Measurements from ENCODE around the gene GARNL3. TPM values are rescaled to one million over a fixed set of nuclear protein-coding genes. Genes with fewer than 3 reads are reported as not detected.

Gene GARNL3
- total and polyA plus RNA-seq, 2 experiments from 2014 or later = 8.7 to 21.9 TPM

DNA sequence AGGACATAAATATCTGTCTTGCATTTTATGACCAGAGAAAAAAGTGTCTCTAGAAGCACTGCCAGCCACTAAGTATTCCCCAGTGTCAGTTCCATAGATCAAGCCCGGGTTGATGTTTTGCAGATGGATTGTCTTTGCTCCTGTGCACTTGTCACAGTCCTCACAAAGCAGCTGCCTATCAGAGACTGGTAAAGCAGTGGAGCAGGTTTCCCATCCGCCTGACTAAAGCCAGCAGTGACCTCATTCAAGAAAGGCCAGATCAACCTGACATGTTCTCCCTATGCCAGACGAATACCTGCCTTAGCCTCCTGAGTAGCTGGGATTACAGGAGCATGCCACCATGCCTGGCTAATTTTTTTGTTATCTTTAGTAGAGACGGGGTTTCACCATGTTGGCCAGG, 26.8 kb upstream of the GARNL3 start:
- Histone ChIP-seq H4K20me1 (replicated peaks; ENCODE audit: insufficient read depth) (no peaks in the 10 kb centered on the region), H3K27ac (ENCODE audit: low read depth) (no peak overlapping the region), H3K79me2 (replicated peaks; ENCODE audit: insufficient read depth) (no peaks in the 10 kb centered on the region), H2AFZ (no peak overlapping the region), H3F3A (replicated peaks; ENCODE audit: low read depth) (no peaks in the 10 kb centered on the region), H3K27me3 (ENCODE audit: insufficient read depth) (no peaks in the 10 kb centered on the region), H3K4me2 (no peak overlapping the region), H3K36me3 (ENCODE audit: insufficient read depth) (no peaks in the 10 kb centered on the region), H3K4me1 (ENCODE audit: insufficient read depth) (peaks cover 24% of the 10 kb centered on the region), H3K4me3 (no peak overlapping the region), H3K9me2 (ENCODE audit: insufficient read depth) (no peaks in the 10 kb centered on the region)
- ATAC-seq = no peak
- H3K36me3 Mint-ChIP-seq (ENCODE audit: low read depth) = peaks cover 4% of the 10 kb centered on the region; the same call in 2 of the 3 replicates
- H3K27ac Mint-ChIP-seq = no peak overlapping the region
- H3K9me3 Mint-ChIP-seq = no peaks in the 10 kb centered on the region
- H3K27me3 Mint-ChIP-seq (ENCODE audit: insufficient read depth, low read depth, poor library complexity) = peaks cover 2% of the 10 kb centered on the region
- DNase-seq (ENCODE audit: low spot score) = no peak
- peaks cover 26% of the 10 kb centered on the region for H3K4me1 Mint-ChIP-seq
- H3K4me3 Mint-ChIP-seq = no peak overlapping the region
- TF ChIP-seq EZH2 (IDR thresholded peaks at IDR 0.05; ENCODE audit: low read depth, unreplicated experiment) (no peak), JUNB (IDR thresholded peaks at IDR 0.05; ENCODE audit: unreplicated experiment) (no peak), CREB1 (CRISPR knock-in tag; IDR thresholded peaks at IDR 0.05; ENCODE audit: low read depth) (no peak), STAT1 (IDR thresholded peaks at IDR 0.05; ENCODE audit: unreplicated experiment) (no peak), NANOG (IDR thresholded peaks at IDR 0.05; ENCODE audit: borderline replicate concordance) (no peak), ZNF331 (CRISPR knock-in tag; IDR thresholded peaks at IDR 0.05; ENCODE audit: low read depth) (no peak), ZNF114 (CRISPR knock-in tag; IDR thresholded peaks at IDR 0.05) (no peak), EZH2phosphoT487 (IDR thresholded peaks at IDR 0.05; ENCODE audit: unreplicated experiment) (no peak), POLR2AphosphoS5 (IDR thresholded peaks at IDR 0.05; ENCODE audit: low read depth) (no peak)
- TF ChIP-seq, protein P1, sequence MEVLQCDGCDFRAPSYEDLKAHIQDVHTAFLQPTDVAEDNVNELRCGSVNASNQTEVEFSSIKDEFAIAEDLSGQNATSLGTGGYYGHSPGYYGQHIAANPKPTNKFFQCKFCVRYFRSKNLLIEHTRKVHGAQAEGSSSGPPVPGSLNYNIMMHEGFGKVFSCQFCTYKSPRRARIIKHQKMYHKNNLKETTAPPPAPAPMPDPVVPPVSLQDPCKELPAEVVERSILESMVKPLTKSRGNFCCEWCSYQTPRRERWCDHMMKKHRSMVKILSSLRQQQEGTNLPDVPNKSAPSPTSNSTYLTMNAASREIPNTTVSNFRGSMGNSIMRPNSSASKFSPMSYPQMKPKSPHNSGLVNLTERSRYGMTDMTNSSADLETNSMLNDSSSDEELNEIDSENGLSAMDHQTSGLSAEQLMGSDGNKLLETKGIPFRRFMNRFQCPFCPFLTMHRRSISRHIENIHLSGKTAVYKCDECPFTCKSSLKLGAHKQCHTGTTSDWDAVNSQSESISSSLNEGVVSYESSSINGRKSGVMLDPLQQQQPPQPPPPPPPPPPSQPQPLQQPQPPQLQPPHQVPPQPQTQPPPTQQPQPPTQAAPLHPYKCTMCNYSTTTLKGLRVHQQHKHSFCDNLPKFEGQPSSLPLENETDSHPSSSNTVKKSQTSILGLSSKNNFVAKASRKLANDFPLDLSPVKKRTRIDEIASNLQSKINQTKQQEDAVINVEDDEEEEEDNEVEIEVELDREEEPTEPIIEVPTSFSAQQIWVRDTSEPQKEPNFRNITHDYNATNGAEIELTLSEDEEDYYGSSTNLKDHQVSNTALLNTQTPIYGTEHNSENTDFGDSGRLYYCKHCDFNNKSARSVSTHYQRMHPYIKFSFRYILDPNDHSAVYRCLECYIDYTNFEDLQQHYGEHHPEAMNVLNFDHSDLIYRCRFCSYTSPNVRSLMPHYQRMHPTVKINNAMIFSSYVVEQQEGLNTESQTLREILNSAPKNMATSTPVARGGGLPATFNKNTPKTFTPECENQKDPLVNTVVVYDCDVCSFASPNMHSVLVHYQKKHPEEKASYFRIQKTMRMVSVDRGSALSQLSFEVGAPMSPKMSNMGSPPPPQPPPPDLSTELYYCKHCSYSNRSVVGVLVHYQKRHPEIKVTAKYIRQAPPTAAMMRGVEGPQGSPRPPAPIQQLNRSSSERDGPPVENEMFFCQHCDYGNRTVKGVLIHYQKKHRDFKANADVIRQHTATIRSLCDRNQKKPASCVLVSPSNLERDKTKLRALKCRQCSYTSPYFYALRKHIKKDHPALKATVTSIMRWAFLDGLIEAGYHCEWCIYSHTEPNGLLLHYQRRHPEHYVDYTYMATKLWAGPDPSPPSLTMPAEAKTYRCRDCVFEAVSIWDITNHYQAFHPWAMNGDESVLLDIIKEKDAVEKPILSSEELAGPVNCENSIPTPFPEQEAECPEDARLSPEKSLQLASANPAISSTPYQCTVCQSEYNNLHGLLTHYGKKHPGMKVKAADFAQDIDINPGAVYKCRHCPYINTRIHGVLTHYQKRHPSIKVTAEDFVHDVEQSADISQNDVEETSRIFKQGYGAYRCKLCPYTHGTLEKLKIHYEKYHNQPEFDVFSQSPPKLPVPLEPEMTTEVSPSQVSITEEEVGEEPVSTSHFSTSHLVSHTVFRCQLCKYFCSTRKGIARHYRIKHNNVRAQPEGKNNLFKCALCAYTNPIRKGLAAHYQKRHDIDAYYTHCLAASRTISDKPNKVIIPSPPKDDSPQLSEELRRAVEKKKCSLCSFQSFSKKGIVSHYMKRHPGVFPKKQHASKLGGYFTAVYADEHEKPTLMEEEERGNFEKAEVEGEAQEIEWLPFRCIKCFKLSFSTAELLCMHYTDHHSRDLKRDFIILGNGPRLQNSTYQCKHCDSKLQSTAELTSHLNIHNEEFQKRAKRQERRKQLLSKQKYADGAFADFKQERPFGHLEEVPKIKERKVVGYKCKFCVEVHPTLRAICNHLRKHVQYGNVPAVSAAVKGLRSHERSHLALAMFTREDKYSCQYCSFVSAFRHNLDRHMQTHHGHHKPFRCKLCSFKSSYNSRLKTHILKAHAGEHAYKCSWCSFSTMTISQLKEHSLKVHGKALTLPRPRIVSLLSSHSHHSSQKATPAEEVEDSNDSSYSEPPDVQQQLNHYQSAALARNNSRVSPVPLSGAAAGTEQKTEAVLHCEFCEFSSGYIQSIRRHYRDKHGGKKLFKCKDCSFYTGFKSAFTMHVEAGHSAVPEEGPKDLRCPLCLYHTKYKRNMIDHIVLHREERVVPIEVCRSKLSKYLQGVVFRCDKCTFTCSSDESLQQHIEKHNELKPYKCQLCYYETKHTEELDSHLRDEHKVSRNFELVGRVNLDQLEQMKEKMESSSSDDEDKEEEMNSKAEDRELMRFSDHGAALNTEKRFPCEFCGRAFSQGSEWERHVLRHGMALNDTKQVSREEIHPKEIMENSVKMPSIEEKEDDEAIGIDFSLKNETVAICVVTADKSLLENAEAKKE (CRISPR knock-in tag; IDR thresholded peaks at IDR 0.05) = no peak
- TF ChIP-seq, protein P2, sequence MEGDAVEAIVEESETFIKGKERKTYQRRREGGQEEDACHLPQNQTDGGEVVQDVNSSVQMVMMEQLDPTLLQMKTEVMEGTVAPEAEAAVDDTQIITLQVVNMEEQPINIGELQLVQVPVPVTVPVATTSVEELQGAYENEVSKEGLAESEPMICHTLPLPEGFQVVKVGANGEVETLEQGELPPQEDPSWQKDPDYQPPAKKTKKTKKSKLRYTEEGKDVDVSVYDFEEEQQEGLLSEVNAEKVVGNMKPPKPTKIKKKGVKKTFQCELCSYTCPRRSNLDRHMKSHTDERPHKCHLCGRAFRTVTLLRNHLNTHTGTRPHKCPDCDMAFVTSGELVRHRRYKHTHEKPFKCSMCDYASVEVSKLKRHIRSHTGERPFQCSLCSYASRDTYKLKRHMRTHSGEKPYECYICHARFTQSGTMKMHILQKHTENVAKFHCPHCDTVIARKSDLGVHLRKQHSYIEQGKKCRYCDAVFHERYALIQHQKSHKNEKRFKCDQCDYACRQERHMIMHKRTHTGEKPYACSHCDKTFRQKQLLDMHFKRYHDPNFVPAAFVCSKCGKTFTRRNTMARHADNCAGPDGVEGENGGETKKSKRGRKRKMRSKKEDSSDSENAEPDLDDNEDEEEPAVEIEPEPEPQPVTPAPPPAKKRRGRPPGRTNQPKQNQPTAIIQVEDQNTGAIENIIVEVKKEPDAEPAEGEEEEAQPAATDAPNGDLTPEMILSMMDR (conservative IDR thresholded peaks at IDR 0.05; ENCODE audit: low read depth in 2 of 2) = no peak
- TF ChIP-seq, protein P3, sequence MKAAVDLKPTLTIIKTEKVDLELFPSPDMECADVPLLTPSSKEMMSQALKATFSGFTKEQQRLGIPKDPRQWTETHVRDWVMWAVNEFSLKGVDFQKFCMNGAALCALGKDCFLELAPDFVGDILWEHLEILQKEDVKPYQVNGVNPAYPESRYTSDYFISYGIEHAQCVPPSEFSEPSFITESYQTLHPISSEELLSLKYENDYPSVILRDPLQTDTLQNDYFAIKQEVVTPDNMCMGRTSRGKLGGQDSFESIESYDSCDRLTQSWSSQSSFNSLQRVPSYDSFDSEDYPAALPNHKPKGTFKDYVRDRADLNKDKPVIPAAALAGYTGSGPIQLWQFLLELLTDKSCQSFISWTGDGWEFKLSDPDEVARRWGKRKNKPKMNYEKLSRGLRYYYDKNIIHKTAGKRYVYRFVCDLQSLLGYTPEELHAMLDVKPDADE (IDR thresholded peaks at IDR 0.05) = no peak
- TF ChIP-seq, protein P4, sequence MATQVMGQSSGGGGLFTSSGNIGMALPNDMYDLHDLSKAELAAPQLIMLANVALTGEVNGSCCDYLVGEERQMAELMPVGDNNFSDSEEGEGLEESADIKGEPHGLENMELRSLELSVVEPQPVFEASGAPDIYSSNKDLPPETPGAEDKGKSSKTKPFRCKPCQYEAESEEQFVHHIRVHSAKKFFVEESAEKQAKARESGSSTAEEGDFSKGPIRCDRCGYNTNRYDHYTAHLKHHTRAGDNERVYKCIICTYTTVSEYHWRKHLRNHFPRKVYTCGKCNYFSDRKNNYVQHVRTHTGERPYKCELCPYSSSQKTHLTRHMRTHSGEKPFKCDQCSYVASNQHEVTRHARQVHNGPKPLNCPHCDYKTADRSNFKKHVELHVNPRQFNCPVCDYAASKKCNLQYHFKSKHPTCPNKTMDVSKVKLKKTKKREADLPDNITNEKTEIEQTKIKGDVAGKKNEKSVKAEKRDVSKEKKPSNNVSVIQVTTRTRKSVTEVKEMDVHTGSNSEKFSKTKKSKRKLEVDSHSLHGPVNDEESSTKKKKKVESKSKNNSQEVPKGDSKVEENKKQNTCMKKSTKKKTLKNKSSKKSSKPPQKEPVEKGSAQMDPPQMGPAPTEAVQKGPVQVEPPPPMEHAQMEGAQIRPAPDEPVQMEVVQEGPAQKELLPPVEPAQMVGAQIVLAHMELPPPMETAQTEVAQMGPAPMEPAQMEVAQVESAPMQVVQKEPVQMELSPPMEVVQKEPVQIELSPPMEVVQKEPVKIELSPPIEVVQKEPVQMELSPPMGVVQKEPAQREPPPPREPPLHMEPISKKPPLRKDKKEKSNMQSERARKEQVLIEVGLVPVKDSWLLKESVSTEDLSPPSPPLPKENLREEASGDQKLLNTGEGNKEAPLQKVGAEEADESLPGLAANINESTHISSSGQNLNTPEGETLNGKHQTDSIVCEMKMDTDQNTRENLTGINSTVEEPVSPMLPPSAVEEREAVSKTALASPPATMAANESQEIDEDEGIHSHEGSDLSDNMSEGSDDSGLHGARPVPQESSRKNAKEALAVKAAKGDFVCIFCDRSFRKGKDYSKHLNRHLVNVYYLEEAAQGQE (IDR thresholded peaks at IDR 0.05; ENCODE audit: unreplicated experiment) = no peak
